GM12878 (cell line): ENCODE measurements around the gene MED1. TPM values are rescaled to one million over a fixed set of nuclear protein-coding genes. Genes with fewer than 3 reads are reported as not detected.
A peak's percentile ranks its signal among the peaks of the same experiment; 100 is the strongest.

ENCODE experiments used
- BRCA1 ChIP-seq: IDR thresholded peaks from 2 replicates; pipeline ENCODE4 v1.6.1; 2011; ENCODE audit warnings: low read depth, low read length, improper control_type of control experiment
- CBX5 ChIP-seq: sonication (generic); IDR thresholded peaks from 2 replicates; pipeline ENCODE4 v1.6.1; 2016; ENCODE audit warnings: low read depth, moderate library complexity, mild to moderate bottlenecking, inconsistent platforms
- CHD2 ChIP-seq: IDR thresholded peaks from 2 replicates; pipeline ENCODE4 v1.6.1; 2011; ENCODE audit warnings: low read depth, low read length, improper control_type of control experiment, borderline replicate concordance
- EGR1 ChIP-seq, 2 experiments: IDR thresholded peaks; 1 replicate in 1 of 2; 2 replicates in 1 of 2; pipeline ENCODE4 v1.6.1; 2011 to 2012; ENCODE audit warnings: low read depth in 2 of 2, low read length in 2 of 2, borderline replicate concordance in 1 of 2, mild to moderate bottlenecking in 1 of 2, moderate library complexity in 1 of 2
- HCFC1 ChIP-seq: fragments of 150-350 bp; IDR thresholded peaks from 2 replicates; pipeline ENCODE4 v1.6.1; 2014; ENCODE audit warnings: low read length
- KLF5 ChIP-seq: fragments of 450-650 bp; IDR thresholded peaks from 2 replicates; pipeline ENCODE4 v1.6.1; 2014; ENCODE audit warnings: mild to moderate bottlenecking; ENCODE audit not compliant: partially characterized antibody
- MEF2B ChIP-seq: fragments of 450-650 bp; IDR thresholded peaks from 2 replicates; pipeline ENCODE4 v1.6.1; 2018; ENCODE audit warnings: mild to moderate bottlenecking, moderate library complexity; ENCODE audit not compliant: partially characterized antibody, poor library complexity, severe bottlenecking
- MXI1 ChIP-seq: fragments of 150-350 bp; IDR thresholded peaks from 2 replicates; pipeline ENCODE4 v1.6.1; 2011; ENCODE audit warnings: low read depth, mild to moderate bottlenecking, inconsistent platforms, low read length, improper control_type of control experiment
- NFIC ChIP-seq: IDR thresholded peaks from 2 replicates; pipeline ENCODE4 v1.6.1; 2012; ENCODE audit warnings: low read depth, mild to moderate bottlenecking, inconsistent platforms, low read length, moderate library complexity
- POLR2AphosphoS2 ChIP-seq: IDR thresholded peaks from 2 replicates; pipeline ENCODE4 v1.6.1; 2011; ENCODE audit warnings: low read depth, mild to moderate bottlenecking, low read length, improper control_type of control experiment, moderate library complexity
- POLR2AphosphoS5 ChIP-seq: IDR thresholded peaks from 2 replicates; pipeline ENCODE4 v1.6.1; 2011; ENCODE audit warnings: mild to moderate bottlenecking, low read length, inconsistent platforms
- SIN3A ChIP-seq: IDR thresholded peaks from 2 replicates; pipeline ENCODE4 v1.6.1; 2012; ENCODE audit warnings: low read depth, low read length, improper control_type of control experiment
- SMAD1 ChIP-seq: fragments of 450-650 bp; IDR thresholded peaks from 2 replicates; pipeline ENCODE4 v1.6.1; 2018; ENCODE audit warnings: mild to moderate bottlenecking, low read depth; ENCODE audit not compliant: partially characterized antibody
- SRF ChIP-seq, 2 experiments: IDR thresholded peaks; 2 replicates each; pipeline ENCODE4 v1.6.1; 2011; ENCODE audit warnings: low read depth in 2 of 2, low read length in 2 of 2, mild to moderate bottlenecking in 1 of 2, moderate library complexity in 1 of 2
- TAF1 ChIP-seq: IDR thresholded peaks from 2 replicates; pipeline ENCODE4 v1.6.1; 2011; ENCODE audit warnings: mild to moderate bottlenecking, low read depth, low read length, borderline replicate concordance
- YY1 ChIP-seq: IDR thresholded peaks from 2 replicates; pipeline ENCODE4 v1.6.1; 2011; ENCODE audit warnings: low read depth, mild to moderate bottlenecking, low read length
- ZBTB40 ChIP-seq: fragments of 450-650 bp; IDR thresholded peaks from 2 replicates; pipeline ENCODE4 v1.6.1; 2016; ENCODE audit warnings: mild to moderate bottlenecking, moderate library complexity, borderline replicate concordance
- polyA plus RNA-seq, 11 experiments: library from polyadenylated mRNA; depleted of rRNA in 4 of 11; unstranded in 6 of 11; stranded (reverse) in 5 of 11; fragments of >200 nt; fragmentation: Nextera tagmentation in 4 of 11; fragmentation: Illumina TruSeq in 1 of 11; extraction: Ambion mirVana in 4 of 11; extraction: Trizol in 1 of 11; gene quantifications; 1 replicate in 1 of 11; 2 replicates in 10 of 11; pipeline versions ENCODE4 v1.2.1 to v1.2.3, GENCODE V29; 2011 to 2016; ENCODE audit warnings: inconsistent platforms in 2 of 11, missing spikeins in 2 of 11, low read depth in 1 of 11
- total RNA-seq, 4 experiments: library from RNA; depleted of rRNA in 3 of 4; stranded (reverse); fragments of >200 nt in 3 of 4; fragmentation: Illumina TruSeq in 1 of 4; extraction: Trizol in 1 of 4; gene quantifications; 2 replicates each; pipeline versions ENCODE4 v1.2.1 to v1.2.3, GENCODE V29; 2013 to 2021
- TF ChIP-seq, protein P1 (sequence below), 3 experiments: IDR thresholded peaks in 2 of 3; conservative IDR thresholded peaks in 1 of 3; 2 replicates each; pipeline ENCODE4 v1.5.1; 2011; ENCODE audit warnings: low read depth in 3 of 3, low read length in 3 of 3, mild to moderate bottlenecking in 3 of 3, control low read depth in 2 of 3, moderate library complexity in 2 of 3, inconsistent platforms in 1 of 3, mixed read lengths in 1 of 3; ENCODE audit not compliant: control insufficient read depth in 2 of 3, insufficient read depth in 1 of 3; ENCODE audit errors: extremely low read depth in 1 of 3
- TF ChIP-seq, protein P2 (sequence below): fragments of 150-350 bp; IDR thresholded peaks from 2 replicates; pipeline ENCODE4 v1.6.1; 2016; ENCODE audit warnings: low read depth, low read length

The MED1 gene
- total and polyA plus RNA-seq, 10 of the 15 experiments (the other 5 are each of a cell fraction or from before 2014, with no cell fraction given): 8.7 to 50.1 (median 30.1) TPM

DNA sequence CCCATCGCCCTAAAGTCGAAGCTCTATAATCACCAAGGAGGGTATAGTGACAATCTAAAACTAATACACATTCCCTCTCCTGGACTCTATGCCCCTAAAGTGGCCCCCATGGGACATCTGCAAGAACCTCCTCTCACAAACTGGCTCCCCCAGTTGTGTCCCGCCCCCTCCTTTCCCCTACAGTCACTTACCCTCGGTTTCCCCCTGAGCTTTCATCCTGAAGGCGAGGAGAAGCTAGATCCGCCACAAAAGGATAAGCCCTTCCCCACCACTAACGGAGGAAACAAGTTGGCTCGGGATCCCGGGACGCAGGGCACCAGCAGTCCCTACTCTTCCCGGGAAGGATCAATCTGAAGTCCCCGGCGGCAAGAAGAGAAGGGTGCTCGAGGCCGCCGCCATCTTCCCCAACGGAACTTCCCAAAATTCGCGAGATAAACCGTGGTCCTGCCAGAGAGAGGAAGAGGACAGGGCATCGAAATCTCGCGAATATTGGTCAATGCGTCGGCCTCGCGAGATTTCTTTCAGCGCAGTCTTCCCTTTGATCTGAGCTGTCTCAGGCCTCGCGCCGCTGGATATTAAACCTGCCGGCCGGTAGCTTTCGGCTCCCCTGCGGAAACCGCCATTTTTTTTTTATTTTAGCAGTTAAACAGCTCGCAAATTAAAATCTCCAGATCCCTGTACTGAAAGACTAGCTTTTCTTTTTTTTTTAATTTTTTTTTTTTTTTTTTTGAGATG is at the start of gene MED1 (continued):
- peak; percentile 69; the same call in 1 of the 2 replicates for TF ChIP-seq ZBTB40
- TF ChIP-seq, protein P1, sequence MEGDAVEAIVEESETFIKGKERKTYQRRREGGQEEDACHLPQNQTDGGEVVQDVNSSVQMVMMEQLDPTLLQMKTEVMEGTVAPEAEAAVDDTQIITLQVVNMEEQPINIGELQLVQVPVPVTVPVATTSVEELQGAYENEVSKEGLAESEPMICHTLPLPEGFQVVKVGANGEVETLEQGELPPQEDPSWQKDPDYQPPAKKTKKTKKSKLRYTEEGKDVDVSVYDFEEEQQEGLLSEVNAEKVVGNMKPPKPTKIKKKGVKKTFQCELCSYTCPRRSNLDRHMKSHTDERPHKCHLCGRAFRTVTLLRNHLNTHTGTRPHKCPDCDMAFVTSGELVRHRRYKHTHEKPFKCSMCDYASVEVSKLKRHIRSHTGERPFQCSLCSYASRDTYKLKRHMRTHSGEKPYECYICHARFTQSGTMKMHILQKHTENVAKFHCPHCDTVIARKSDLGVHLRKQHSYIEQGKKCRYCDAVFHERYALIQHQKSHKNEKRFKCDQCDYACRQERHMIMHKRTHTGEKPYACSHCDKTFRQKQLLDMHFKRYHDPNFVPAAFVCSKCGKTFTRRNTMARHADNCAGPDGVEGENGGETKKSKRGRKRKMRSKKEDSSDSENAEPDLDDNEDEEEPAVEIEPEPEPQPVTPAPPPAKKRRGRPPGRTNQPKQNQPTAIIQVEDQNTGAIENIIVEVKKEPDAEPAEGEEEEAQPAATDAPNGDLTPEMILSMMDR (IDR thresholded peaks at IDR 0.05 in 2 of 3, conservative IDR thresholded peaks at IDR 0.05 in 1 of 3; ENCODE audit: control insufficient read depth in 2 of 3, extremely low read depth in 1 of 3, insufficient read depth in 1 of 3, low read depth in 3 of 3, low read length in 3 of 3): no peak
- peak; percentile 97 for TF ChIP-seq YY1
- peak; percentile 96 for TF ChIP-seq POLR2AphosphoS5
- peak; percentile 30; the same call in 1 of the 2 replicates for TF ChIP-seq CBX5
- TF ChIP-seq CHD2: peak; percentile 99
- peak; percentile 88 for TF ChIP-seq MXI1
- peak; percentile 53 for TF ChIP-seq HCFC1
- peak; percentile 38; the same call in 1 of the 2 replicates for TF ChIP-seq POLR2AphosphoS2
- TF ChIP-seq KLF5: peak; percentile 12
- TF ChIP-seq SRF (IDR thresholded peaks at IDR 0.05; ENCODE audit: low read depth in 2 of 2, low read length in 2 of 2): no peak
- TF ChIP-seq SIN3A: peak; percentile 67; the same call in 1 of the 2 replicates
- TF ChIP-seq NFIC: peak; percentile 22; the same call in 1 of the 2 replicates
- peak; percentile 40 for TF ChIP-seq SMAD1
- peak in 1 of 2 experiments; percentile 62; a peak in 2 of 3 replicates for TF ChIP-seq EGR1 (IDR thresholded peaks at IDR 0.05; ENCODE audit: borderline replicate concordance in 1 of 2, low read depth in 2 of 2, low read length in 2 of 2)
- TF ChIP-seq, protein P2, sequence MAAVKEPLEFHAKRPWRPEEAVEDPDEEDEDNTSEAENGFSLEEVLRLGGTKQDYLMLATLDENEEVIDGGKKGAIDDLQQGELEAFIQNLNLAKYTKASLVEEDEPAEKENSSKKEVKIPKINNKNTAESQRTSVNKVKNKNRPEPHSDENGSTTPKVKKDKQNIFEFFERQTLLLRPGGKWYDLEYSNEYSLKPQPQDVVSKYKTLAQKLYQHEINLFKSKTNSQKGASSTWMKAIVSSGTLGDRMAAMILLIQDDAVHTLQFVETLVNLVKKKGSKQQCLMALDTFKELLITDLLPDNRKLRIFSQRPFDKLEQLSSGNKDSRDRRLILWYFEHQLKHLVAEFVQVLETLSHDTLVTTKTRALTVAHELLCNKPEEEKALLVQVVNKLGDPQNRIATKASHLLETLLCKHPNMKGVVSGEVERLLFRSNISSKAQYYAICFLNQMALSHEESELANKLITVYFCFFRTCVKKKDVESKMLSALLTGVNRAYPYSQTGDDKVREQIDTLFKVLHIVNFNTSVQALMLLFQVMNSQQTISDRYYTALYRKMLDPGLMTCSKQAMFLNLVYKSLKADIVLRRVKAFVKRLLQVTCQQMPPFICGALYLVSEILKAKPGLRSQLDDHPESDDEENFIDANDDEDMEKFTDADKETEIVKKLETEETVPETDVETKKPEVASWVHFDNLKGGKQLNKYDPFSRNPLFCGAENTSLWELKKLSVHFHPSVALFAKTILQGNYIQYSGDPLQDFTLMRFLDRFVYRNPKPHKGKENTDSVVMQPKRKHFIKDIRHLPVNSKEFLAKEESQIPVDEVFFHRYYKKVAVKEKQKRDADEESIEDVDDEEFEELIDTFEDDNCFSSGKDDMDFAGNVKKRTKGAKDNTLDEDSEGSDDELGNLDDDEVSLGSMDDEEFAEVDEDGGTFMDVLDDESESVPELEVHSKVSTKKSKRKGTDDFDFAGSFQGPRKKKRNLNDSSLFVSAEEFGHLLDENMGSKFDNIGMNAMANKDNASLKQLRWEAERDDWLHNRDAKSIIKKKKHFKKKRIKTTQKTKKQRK: no peak
- peak; percentile 89 for TF ChIP-seq BRCA1
- TF ChIP-seq MEF2B: peak; percentile 37
- TF ChIP-seq TAF1: peak; percentile 97
